DOHH2 (cell line): Measurements from ENCODE around the gene TGFBR3.

Experiments used
- CTCF ChIP-seq: fragments of 200-600 bp; sonication (generic); IDR thresholded peaks from one replicate; pipeline ENCODE4 v1.5.1; 2014; ENCODE audit warnings: antibody characterized with exemption, mild to moderate bottlenecking, low read depth, low read length; ENCODE audit not compliant: poor library complexity, severe bottlenecking
- EZH2phosphoT487 ChIP-seq: fragments of 200-600 bp; sonication (generic); IDR thresholded peaks from 2 replicates; pipeline ENCODE4 v1.6.1; 2017; ENCODE audit warnings: borderline replicate concordance, mild to moderate bottlenecking, antibody characterized with exemption, low read length, moderate library complexity, mixed read lengths

- TF ChIP-seq CTCF (no peak), EZH2phosphoT487 (no peak)
These were observed 86.1 kb downstream of the TGFBR3 start for GRCh38 chr1:91799863-91800262.
